Neural cell (in vitro differentiated cells): ENCODE results near the gene SERPINB3. TPM values are rescaled to one million over a fixed set of nuclear protein-coding genes. Genes with fewer than 3 reads are reported as not detected.

ENCODE experiments used
- H2AFZ ChIP-seq: fragments of 200-600, 300-800 bp; sonication (generic), shearing (Covaris generic); 2 replicates; pipeline ENCODE4 v1.6.0; 2014; ENCODE audit warnings: low read depth, mild to moderate bottlenecking, antibody characterized with exemption, low read length, moderate library complexity
- H3F3A ChIP-seq: fragments of 200-600 bp; shearing (Covaris generic); 2 replicates; pipeline ENCODE4 v1.6.1; 2016; ENCODE audit warnings: mild to moderate bottlenecking, moderate library complexity, mixed read lengths, antibody characterized with exemption, low read length; ENCODE audit not compliant: insufficient read depth, poor library complexity, severe bottlenecking
- H3K27ac ChIP-seq: fragments of 200-600, 300-800 bp; sonication (generic), shearing (Covaris generic); 2 replicates; pipeline ENCODE4 v1.5.1; 2014; ENCODE audit warnings: mild to moderate bottlenecking, low read length, moderate library complexity
- H3K27me3 ChIP-seq: fragments of 300-800, 200-600 bp; sonication (generic), shearing (Covaris generic); 2 replicates; pipeline ENCODE4 v1.6.0; 2014; ENCODE audit warnings: mild to moderate bottlenecking, low read depth, low read length, moderate library complexity; ENCODE audit not compliant: insufficient read depth
- H3K36me3 ChIP-seq: fragments of 300-800, 200-600 bp; sonication (generic), shearing (Covaris generic); 2 replicates; pipeline ENCODE4 v1.5.1; 2014; ENCODE audit warnings: mild to moderate bottlenecking, antibody characterized with exemption, low read length, moderate library complexity; ENCODE audit not compliant: insufficient read depth
- H3K4me2 ChIP-seq: fragments of 300-800, 200-600 bp; sonication (generic), shearing (Covaris generic); 2 replicates; pipeline ENCODE4 v1.6.0; 2014; ENCODE audit warnings: mild to moderate bottlenecking, low read length
- H3K4me3 ChIP-seq: fragments of 300-800, 200-600 bp; sonication (generic), shearing (Covaris generic); 2 replicates; pipeline ENCODE4 v1.5.1; 2014; ENCODE audit warnings: mild to moderate bottlenecking, low read length, moderate library complexity
- H3K79me2 ChIP-seq: fragments of 200-600 bp; shearing (Covaris generic); replicated peaks from 2 replicates; pipeline ENCODE4 v1.6.0; 2014; ENCODE audit warnings: mild to moderate bottlenecking, low read length, moderate library complexity; ENCODE audit not compliant: insufficient read depth
- H3K9ac ChIP-seq: fragments of 300-800, 200-600 bp; sonication (generic), shearing (Covaris generic); 2 replicates; pipeline ENCODE4 v1.6.1; 2016; ENCODE audit warnings: mild to moderate bottlenecking, low read length, mixed read lengths
- H3K9me2 ChIP-seq: fragments of 200-600 bp; shearing (Covaris generic); 2 replicates; pipeline ENCODE4 v1.6.1; 2016; ENCODE audit warnings: mild to moderate bottlenecking, low read length, mixed read lengths; ENCODE audit not compliant: insufficient read depth
- H3K9me3 ChIP-seq: fragments of 200-600, 300-800 bp; sonication (generic), shearing (Covaris generic); 2 replicates; pipeline ENCODE4 v1.6.1; 2016; ENCODE audit warnings: mild to moderate bottlenecking, mixed run types, low read length, moderate library complexity, mixed read lengths
- H4K20me1 ChIP-seq: fragments of 200-600 bp; shearing (Covaris generic); 2 replicates; pipeline ENCODE4 v1.6.1; 2016; ENCODE audit warnings: mild to moderate bottlenecking, mixed run types; ENCODE audit not compliant: insufficient read depth
- EP300 ChIP-seq: fragments of 450-650 bp; conservative IDR thresholded peaks from 2 replicates; pipeline ENCODE4 v1.6.1; 2014; ENCODE audit warnings: antibody characterized with exemption, mild to moderate bottlenecking, moderate library complexity; ENCODE audit not compliant: poor library complexity, severe bottlenecking
- EZH2 ChIP-seq: fragments of 200-600, 300-800 bp; shearing (Covaris generic), sonication (generic); IDR thresholded peaks from 2 replicates; pipeline ENCODE4 v1.6.1; 2014; ENCODE audit warnings: antibody characterized with exemption, low read length, borderline replicate concordance, mild to moderate bottlenecking; ENCODE audit not compliant: insufficient read depth, poor library complexity, severe bottlenecking
- MXI1 ChIP-seq: fragments of 450-650 bp; conservative IDR thresholded peaks from 2 replicates; pipeline ENCODE4 v1.6.1; 2014; ENCODE audit warnings: antibody characterized with exemption, mild to moderate bottlenecking; ENCODE audit not compliant: poor library complexity, severe bottlenecking
- POLR2AphosphoS5 ChIP-seq: IDR thresholded peaks from 2 replicates; pipeline ENCODE4 v1.6.1; 2012
- RAD21 ChIP-seq: fragments of 450-650 bp; conservative IDR thresholded peaks from 2 replicates; pipeline ENCODE4 v1.6.1; 2014; ENCODE audit warnings: antibody characterized with exemption, mild to moderate bottlenecking, moderate library complexity
- SMC3 ChIP-seq: fragments of 450-650 bp; conservative IDR thresholded peaks from 2 replicates; pipeline ENCODE4 v1.6.1; 2014; ENCODE audit warnings: antibody characterized with exemption, mild to moderate bottlenecking, moderate library complexity; ENCODE audit not compliant: poor library complexity
- TAF1 ChIP-seq: IDR thresholded peaks from 2 replicates; pipeline ENCODE4 v1.6.1; 2012; ENCODE audit warnings: low read depth
- polyA plus RNA-seq: library from polyadenylated mRNA; depleted of rRNA; stranded (reverse); fragments of >200 nt; gene quantifications from 2 replicates; pipeline ENCODE4 v1.2.3, GENCODE V29; 2014
- TF ChIP-seq, protein P1 (sequence below): fragments of 450-650 bp; IDR thresholded peaks from 2 replicates; pipeline ENCODE4 v1.5.1; 2014; ENCODE audit warnings: antibody characterized with exemption, mild to moderate bottlenecking, moderate library complexity; ENCODE audit not compliant: poor library complexity, severe bottlenecking
- TF ChIP-seq, protein P2 (sequence below): IDR thresholded peaks from 2 replicates; pipeline ENCODE4 v1.6.1; 2012; ENCODE audit warnings: borderline replicate concordance

SERPINB3 gene
- polyA plus RNA-seq, 1 donor from 2014 or later, result not detected

DNA sequence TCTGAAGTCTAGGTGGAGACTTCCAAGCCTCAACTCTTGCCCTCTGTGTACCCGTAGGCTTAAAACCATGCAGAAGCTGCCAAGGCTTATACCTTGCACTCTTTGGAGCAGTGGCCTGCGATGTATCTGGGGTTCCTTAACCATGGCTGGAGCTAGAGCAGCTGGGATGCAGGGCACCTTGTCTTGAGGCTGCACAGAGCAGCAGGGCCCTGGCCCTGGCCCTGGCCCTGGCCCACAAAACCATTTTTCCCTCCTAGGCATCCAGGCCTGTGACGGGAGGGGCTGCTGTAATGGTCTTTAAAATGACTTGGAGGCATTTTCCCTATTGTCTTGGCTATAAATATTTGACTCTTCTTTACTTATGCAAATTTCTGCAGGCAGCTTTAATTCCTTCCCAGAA lies 36.8 kb downstream of the SERPINB3 start:
- Histone ChIP-seq H3K27ac (no peak overlapping the region), H3K4me2 (no peak overlapping the region), H3K36me3 (no peaks in the 10 kb centered on the region), H4K20me1 (no peaks in the 10 kb centered on the region), H2AFZ (no peak overlapping the region), H3F3A (no peaks in the 10 kb centered on the region), H3K9me3 (peaks cover 18% of the 10 kb centered on the region), H3K79me2 (no peaks in the 10 kb centered on the region), H3K4me3 (no peak overlapping the region), H3K9ac (no peak overlapping the region), H3K27me3 (no peaks in the 10 kb centered on the region), H3K9me2 (no peaks in the 10 kb centered on the region)
- TF ChIP-seq TAF1 (no peak), EP300 (no peak), MXI1 (no peak), RAD21 (no peak)
- TF ChIP-seq, protein P1, sequence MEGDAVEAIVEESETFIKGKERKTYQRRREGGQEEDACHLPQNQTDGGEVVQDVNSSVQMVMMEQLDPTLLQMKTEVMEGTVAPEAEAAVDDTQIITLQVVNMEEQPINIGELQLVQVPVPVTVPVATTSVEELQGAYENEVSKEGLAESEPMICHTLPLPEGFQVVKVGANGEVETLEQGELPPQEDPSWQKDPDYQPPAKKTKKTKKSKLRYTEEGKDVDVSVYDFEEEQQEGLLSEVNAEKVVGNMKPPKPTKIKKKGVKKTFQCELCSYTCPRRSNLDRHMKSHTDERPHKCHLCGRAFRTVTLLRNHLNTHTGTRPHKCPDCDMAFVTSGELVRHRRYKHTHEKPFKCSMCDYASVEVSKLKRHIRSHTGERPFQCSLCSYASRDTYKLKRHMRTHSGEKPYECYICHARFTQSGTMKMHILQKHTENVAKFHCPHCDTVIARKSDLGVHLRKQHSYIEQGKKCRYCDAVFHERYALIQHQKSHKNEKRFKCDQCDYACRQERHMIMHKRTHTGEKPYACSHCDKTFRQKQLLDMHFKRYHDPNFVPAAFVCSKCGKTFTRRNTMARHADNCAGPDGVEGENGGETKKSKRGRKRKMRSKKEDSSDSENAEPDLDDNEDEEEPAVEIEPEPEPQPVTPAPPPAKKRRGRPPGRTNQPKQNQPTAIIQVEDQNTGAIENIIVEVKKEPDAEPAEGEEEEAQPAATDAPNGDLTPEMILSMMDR, result no peak

DNA sequence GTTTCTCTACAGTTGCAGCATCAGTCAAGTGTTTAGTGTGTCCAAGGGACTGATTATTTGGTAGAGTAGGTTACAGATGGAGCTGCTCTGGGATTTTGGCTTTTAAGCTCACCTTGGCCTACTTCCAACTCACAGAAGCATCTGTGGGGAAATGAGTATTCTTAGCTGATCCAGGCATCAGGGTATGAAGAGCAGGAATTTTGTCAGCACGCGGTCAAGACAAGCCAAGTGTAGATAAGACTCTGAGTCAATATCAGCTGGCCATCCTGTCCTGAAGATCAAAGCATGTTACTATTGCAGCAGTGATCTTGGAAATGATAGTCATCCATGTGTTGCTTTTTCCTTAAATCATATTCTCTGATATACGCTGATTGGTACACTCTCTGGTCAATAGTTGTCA lies 42.0 kb downstream of the SERPINB3 start:
- Histone ChIP-seq H3K79me2 (no peaks in the 10 kb centered on the region), H4K20me1 (no peaks in the 10 kb centered on the region), H3K9me3 (peaks cover 4% of the 10 kb centered on the region), H3K27ac (no peak overlapping the region), H3K36me3 (no peaks in the 10 kb centered on the region), H3F3A (no peaks in the 10 kb centered on the region), H3K9ac (no peak overlapping the region), H3K27me3 (no peaks in the 10 kb centered on the region), H3K4me3 (no peak overlapping the region), H3K9me2 (no peaks in the 10 kb centered on the region), H3K4me2 (no peak overlapping the region), H2AFZ (no peak overlapping the region)
- TF ChIP-seq SMC3 (no peak), EZH2 (no peak), POLR2AphosphoS5 (no peak), TAF1 (no peak), MXI1 (no peak)
- TF ChIP-seq, protein P2, sequence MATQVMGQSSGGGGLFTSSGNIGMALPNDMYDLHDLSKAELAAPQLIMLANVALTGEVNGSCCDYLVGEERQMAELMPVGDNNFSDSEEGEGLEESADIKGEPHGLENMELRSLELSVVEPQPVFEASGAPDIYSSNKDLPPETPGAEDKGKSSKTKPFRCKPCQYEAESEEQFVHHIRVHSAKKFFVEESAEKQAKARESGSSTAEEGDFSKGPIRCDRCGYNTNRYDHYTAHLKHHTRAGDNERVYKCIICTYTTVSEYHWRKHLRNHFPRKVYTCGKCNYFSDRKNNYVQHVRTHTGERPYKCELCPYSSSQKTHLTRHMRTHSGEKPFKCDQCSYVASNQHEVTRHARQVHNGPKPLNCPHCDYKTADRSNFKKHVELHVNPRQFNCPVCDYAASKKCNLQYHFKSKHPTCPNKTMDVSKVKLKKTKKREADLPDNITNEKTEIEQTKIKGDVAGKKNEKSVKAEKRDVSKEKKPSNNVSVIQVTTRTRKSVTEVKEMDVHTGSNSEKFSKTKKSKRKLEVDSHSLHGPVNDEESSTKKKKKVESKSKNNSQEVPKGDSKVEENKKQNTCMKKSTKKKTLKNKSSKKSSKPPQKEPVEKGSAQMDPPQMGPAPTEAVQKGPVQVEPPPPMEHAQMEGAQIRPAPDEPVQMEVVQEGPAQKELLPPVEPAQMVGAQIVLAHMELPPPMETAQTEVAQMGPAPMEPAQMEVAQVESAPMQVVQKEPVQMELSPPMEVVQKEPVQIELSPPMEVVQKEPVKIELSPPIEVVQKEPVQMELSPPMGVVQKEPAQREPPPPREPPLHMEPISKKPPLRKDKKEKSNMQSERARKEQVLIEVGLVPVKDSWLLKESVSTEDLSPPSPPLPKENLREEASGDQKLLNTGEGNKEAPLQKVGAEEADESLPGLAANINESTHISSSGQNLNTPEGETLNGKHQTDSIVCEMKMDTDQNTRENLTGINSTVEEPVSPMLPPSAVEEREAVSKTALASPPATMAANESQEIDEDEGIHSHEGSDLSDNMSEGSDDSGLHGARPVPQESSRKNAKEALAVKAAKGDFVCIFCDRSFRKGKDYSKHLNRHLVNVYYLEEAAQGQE, result no peak
- TF ChIP-seq, protein P1, result no peak
